PC-9 (cell line): ENCODE results near the gene SLC17A7. TPM values are rescaled to one million over a fixed set of nuclear protein-coding genes. Genes with fewer than 3 reads are reported as not detected.

ENCODE experiments used
- BruUV-seq: library from RNA; stranded (reverse); fragments of 400-500 nt; replicated peaks from 2 replicates; lab custom pipeline; 2021; lab: Mats Ljungman, UMichigan
- CTCF ChIA-PET: fragments of 300-600 bp; sonication (Branson Sonifier 250); formaldehyde crosslinking; loops from one replicate; lab custom pipeline; 2022; ENCODE audit warnings: antibody characterized with exemption; lab: Charles Lee
- POLR2A ChIA-PET: fragments of 300-600 bp; sonication (Branson Sonifier 250); formaldehyde crosslinking; loops from one replicate; lab custom pipeline; 2022; ENCODE audit warnings: antibody characterized with exemption; ENCODE audit not compliant: unreplicated experiment; lab: Charles Lee
- DNase-seq, 2 experiments: peaks; one replicate each; pipeline versions ENCODE4 v3.0.0 to v3.0.0-alpha.2; 2015 to 2022; ENCODE audit warnings: mixed read lengths in 1 of 2
- H2AFZ ChIP-seq: fragments of 200-600 bp; sonication (generic); 2 replicates; pipeline ENCODE4 v1.8.1; 2017; ENCODE audit warnings: antibody characterized with exemption
- H3F3A ChIP-seq: fragments of 200-600 bp; sonication (generic); 2 replicates; pipeline ENCODE4 v1.8.1; 2017; ENCODE audit warnings: antibody characterized with exemption, mild to moderate bottlenecking, low read depth; ENCODE audit not compliant: insufficient read depth
- H3K27ac ChIP-seq: fragments of 200-600 bp; sonication (generic); 2 replicates; pipeline ENCODE4 v1.6.1; 2016; ENCODE audit warnings: mixed run types
- H3K27me3 ChIP-seq: fragments of 200-600 bp; sonication (generic); 2 replicates; pipeline ENCODE4 v1.6.1; 2016; ENCODE audit warnings: low read depth, mixed run types; ENCODE audit not compliant: insufficient read depth
- H3K36me3 ChIP-seq: fragments of 200-600 bp; sonication (generic); 2 replicates; pipeline ENCODE4 v1.6.1; 2016; ENCODE audit warnings: low read depth, mixed run types
- H3K4me1 ChIP-seq: fragments of 200-600 bp; sonication (generic); replicated peaks from 2 replicates; pipeline ENCODE4 v1.6.1; 2016; ENCODE audit warnings: mixed run types; ENCODE audit not compliant: insufficient read depth
- H3K4me2 ChIP-seq: fragments of 200-600 bp; sonication (generic); 2 replicates; pipeline ENCODE4 v1.6.1; 2017; ENCODE audit warnings: mixed run types
- H3K4me3 ChIP-seq: fragments of 200-600 bp; sonication (generic); 2 replicates; pipeline ENCODE4 v1.6.1; 2016; ENCODE audit warnings: mixed run types
- H3K79me2 ChIP-seq: fragments of 200-600 bp; sonication (generic); 2 replicates; pipeline ENCODE4 v1.6.1; 2017; ENCODE audit warnings: low read depth, mixed run types
- H3K9me2 ChIP-seq: fragments of 200-600 bp; sonication (generic); 2 replicates; pipeline ENCODE4 v1.8.1; 2017; ENCODE audit warnings: mild to moderate bottlenecking; ENCODE audit not compliant: insufficient read depth
- H3K9me3 ChIP-seq: fragments of 200-600 bp; sonication (generic); 2 replicates; pipeline ENCODE4 v1.8.1; 2016; ENCODE audit warnings: low read depth; ENCODE audit not compliant: insufficient read depth
- H4K20me1 ChIP-seq: fragments of 200-600 bp; sonication (generic); 2 replicates; pipeline ENCODE4 v1.8.1; 2017; ENCODE audit not compliant: insufficient read depth
- EZH2 ChIP-seq: fragments of 200-600 bp; sonication (generic); IDR thresholded peaks from 2 replicates; pipeline ENCODE4 v1.8.0; 2017; ENCODE audit warnings: antibody characterized with exemption, low read depth
- intact Hi-C: fragments of 100-400 bp; cut with micrococcal nuclease; formaldehyde crosslinking; loops from one replicate; pipeline ENCODE4 v1.10.0; 2022; ENCODE audit not compliant: unreplicated experiment
- total RNA-seq: library from RNA; stranded (reverse); gene quantifications from 2 replicates; pipeline ENCODE4 v1.2.3, GENCODE V29; 2021
- TF ChIP-seq, protein P1 (sequence below): fragments of 200-600 bp; sonication (generic); conservative IDR thresholded peaks from 2 replicates; pipeline ENCODE4 v1.6.1; 2017; ENCODE audit warnings: mixed run types, antibody characterized with exemption, mild to moderate bottlenecking, moderate library complexity

SLC17A7 gene
- total RNA-seq, 1 experiment from 2014 or later = 0.68 TPM

- Histone ChIP-seq H3K79me2 (no peaks in the 10 kb centered on the region), H2AFZ (no peak overlapping the region), H3K4me2 (no peak overlapping the region), H3K9me2 (no peaks in the 10 kb centered on the region), H3K4me1 (no peaks in the 10 kb centered on the region), H4K20me1 (no peaks in the 10 kb centered on the region), H3K27me3 (peaks cover 97% of the 10 kb centered on the region), H3K36me3 (no peaks in the 10 kb centered on the region), H3K9me3 (no peaks in the 10 kb centered on the region), H3K4me3 (no peak overlapping the region), H3K27ac (no peak overlapping the region), H3F3A (no peaks in the 10 kb centered on the region)
- ChIA-PET POLR2A (interaction anchor here (0.6 kb wide), 1 partner anchor 10 kb away, joined by 4 read pairs; no protein-coding TSS in a partner anchor), CTCF (interaction anchor here (0.6 kb wide), 1 partner anchor 120 kb away, joined by 5 read pairs; no protein-coding TSS in a partner anchor)
- BruUV-seq = no TSS peak
- intact Hi-C loops = no loop called here
- DNase-seq = peak in 1 of 2 experiments; percentile 27
- TF ChIP-seq, protein P1, sequence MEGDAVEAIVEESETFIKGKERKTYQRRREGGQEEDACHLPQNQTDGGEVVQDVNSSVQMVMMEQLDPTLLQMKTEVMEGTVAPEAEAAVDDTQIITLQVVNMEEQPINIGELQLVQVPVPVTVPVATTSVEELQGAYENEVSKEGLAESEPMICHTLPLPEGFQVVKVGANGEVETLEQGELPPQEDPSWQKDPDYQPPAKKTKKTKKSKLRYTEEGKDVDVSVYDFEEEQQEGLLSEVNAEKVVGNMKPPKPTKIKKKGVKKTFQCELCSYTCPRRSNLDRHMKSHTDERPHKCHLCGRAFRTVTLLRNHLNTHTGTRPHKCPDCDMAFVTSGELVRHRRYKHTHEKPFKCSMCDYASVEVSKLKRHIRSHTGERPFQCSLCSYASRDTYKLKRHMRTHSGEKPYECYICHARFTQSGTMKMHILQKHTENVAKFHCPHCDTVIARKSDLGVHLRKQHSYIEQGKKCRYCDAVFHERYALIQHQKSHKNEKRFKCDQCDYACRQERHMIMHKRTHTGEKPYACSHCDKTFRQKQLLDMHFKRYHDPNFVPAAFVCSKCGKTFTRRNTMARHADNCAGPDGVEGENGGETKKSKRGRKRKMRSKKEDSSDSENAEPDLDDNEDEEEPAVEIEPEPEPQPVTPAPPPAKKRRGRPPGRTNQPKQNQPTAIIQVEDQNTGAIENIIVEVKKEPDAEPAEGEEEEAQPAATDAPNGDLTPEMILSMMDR = no peak
- TF ChIP-seq EZH2 = no peak
Measured at GRCh38 chr19:49425922-49426592, 15.3 kb downstream of the SLC17A7 start.

DNA sequence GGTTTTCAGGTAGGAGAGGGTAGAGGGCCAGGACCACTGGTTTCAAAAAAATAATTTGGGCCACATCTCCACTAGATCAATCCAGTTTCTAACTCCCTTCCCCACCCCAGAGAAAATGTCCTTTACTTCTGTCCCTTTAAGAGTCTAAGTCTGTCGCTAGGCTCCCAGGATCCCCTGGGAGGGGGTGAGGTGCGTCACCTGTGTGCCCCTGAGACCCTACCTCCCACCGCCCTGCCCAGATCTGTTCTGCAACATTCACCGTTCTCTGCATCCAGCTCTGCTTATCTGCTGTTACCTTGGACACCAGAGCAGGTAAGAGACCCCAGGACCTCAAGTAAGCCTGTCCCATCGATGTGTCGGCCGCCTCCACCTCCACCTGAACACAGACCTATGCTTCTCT, 16.1 kb downstream of the SLC17A7 start, which contains the start of gene GFY:
Gene GFY, plus strand, starts transcription at position 211 of the 400 bp plus-strand sequence. CDS start 1,043 bp downstream, outside the sequence.
- no peak within 1 kb of the TSS for H2AFZ ChIP-seq
- no peaks in the 10 kb centered on the region for H4K20me1 ChIP-seq
- H3K9me2 ChIP-seq = no peaks in the 10 kb centered on the region
- H3K79me2 ChIP-seq = no peaks in the 10 kb centered on the region
- H3K27ac ChIP-seq = no peak within 1 kb of the TSS
- ChIA-PET POLR2A (interaction anchor here (0.6 kb wide), 2 partner anchors 9 to 1444 kb away, joined by 3 to 4 read pairs; no protein-coding TSS in a partner anchor), CTCF (interaction anchor here (0.6 to 0.7 kb wide), 4 partner anchors 18 to 121 kb away, joined by 4 to 5 read pairs (median 4); no protein-coding TSS in a partner anchor)
- peaks cover 98% of the 10 kb centered on the region for H3K27me3 ChIP-seq
- no peaks in the 10 kb centered on the region for H3K4me1 ChIP-seq
- no peaks in the 10 kb centered on the region for H3F3A ChIP-seq
- TF ChIP-seq, protein P1 = no peak
- no peak for TF ChIP-seq EZH2
- no peak within 1 kb of the TSS for H3K4me3 ChIP-seq
- no peaks in the 10 kb centered on the region for H3K36me3 ChIP-seq
- intact Hi-C loops = no loop called here
- no peaks in the 10 kb centered on the region for H3K9me3 ChIP-seq
- no TSS peak for BruUV-seq
- H3K4me2 ChIP-seq = no peak within 1 kb of the TSS
- no peak for DNase-seq

DNA sequence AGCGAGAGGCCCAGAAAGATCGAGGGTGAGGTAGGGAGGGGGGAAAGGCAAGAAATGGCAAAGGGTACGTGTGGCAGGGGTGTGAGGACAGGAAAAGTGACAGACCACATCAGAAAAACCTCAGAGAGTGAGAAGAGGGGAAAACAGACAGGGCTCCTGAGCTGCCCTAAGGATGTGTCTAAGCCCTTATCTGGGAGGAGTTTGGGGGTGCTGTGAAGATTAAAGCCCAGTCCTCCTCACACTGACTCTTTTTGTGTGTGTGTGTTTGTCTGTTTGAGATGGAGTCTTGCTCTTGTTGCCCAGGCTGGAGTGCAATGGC, 17.4 kb downstream of the SLC17A7 start:
- peaks cover 98% of the 10 kb centered on the region for H3K27me3 ChIP-seq
- no peaks in the 10 kb centered on the region for H3K4me1 ChIP-seq
- no peaks in the 10 kb centered on the region for H3K9me3 ChIP-seq
- CTCF ChIA-PET = interaction anchor here (0.6 kb wide), 1 partner anchor 96 kb away, joined by 4 read pairs; no protein-coding TSS in a partner anchor
- H3F3A ChIP-seq = no peaks in the 10 kb centered on the region
- DNase-seq = no peak
- H3K36me3 ChIP-seq = no peaks in the 10 kb centered on the region
- H3K27ac ChIP-seq = no peak overlapping the region
- POLR2A ChIA-PET = no interaction called here
- no peaks in the 10 kb centered on the region for H3K9me2 ChIP-seq
- no TSS peak for BruUV-seq
- H4K20me1 ChIP-seq = no peaks in the 10 kb centered on the region
- TF ChIP-seq, protein P1 = no peak
- no peak for TF ChIP-seq EZH2
- no peak overlapping the region for H3K4me2 ChIP-seq
- no peaks in the 10 kb centered on the region for H3K79me2 ChIP-seq
- no peak overlapping the region for H3K4me3 ChIP-seq
- intact Hi-C loops = no loop called here
- H2AFZ ChIP-seq = no peak overlapping the region
